GM23338 (cell line): ENCODE measurements around the gene FTO. TPM values are rescaled to one million over a fixed set of nuclear protein-coding genes. Genes with fewer than 3 reads are reported as not detected.

ENCODE experiments used
- ATAC-seq: fragments of 200-7000 bp; cut with Tn5 transposase; 3 replicates; pipeline ENCODE4 v1.9.1; 2020
- DNase-seq: peaks from one replicate; pipeline ENCODE4 v3.0.0-alpha.2; 2015; ENCODE audit warnings: low spot score
- H2AFZ ChIP-seq: fragments of 200-600 bp; sonication (generic); 2 replicates; pipeline ENCODE4 v1.8.0; 2016; ENCODE audit warnings: antibody characterized with exemption, mild to moderate bottlenecking, moderate library complexity
- H3F3A ChIP-seq: fragments of 200-600 bp; sonication (generic); replicated peaks from 2 replicates; pipeline ENCODE4 v1.8.0; 2017; ENCODE audit warnings: antibody characterized with exemption, mixed run types, low read depth
- H3K27ac ChIP-seq: fragments of 200-600 bp; sonication (generic); 2 replicates; pipeline ENCODE4 v1.6.1; 2016; ENCODE audit warnings: low read depth
- H3K27me3 ChIP-seq: fragments of 200-600 bp; sonication (generic); 2 replicates; pipeline ENCODE4 v1.8.0; 2016; ENCODE audit warnings: mild to moderate bottlenecking, mixed run types, moderate library complexity; ENCODE audit not compliant: insufficient read depth
- H3K36me3 ChIP-seq: fragments of 200-600 bp; sonication (generic); 2 replicates; pipeline ENCODE4 v1.8.0; 2016; ENCODE audit warnings: mild to moderate bottlenecking; ENCODE audit not compliant: insufficient read depth
- H3K4me1 ChIP-seq: fragments of 200-600 bp; sonication (generic); 2 replicates; pipeline ENCODE4 v1.8.0; 2016; ENCODE audit warnings: mild to moderate bottlenecking, moderate library complexity; ENCODE audit not compliant: insufficient read depth
- H3K4me2 ChIP-seq: fragments of 200-600 bp; sonication (generic); 2 replicates; pipeline ENCODE4 v1.7.1; 2017; ENCODE audit warnings: mixed run types
- H3K4me3 ChIP-seq: fragments of 200-600 bp; sonication (generic); 2 replicates; pipeline ENCODE4 v1.6.1; 2016; ENCODE audit warnings: mixed run types
- H3K79me2 ChIP-seq: fragments of 200-600 bp; sonication (generic); replicated peaks from 2 replicates; pipeline ENCODE4 v1.8.0; 2017; ENCODE audit warnings: mild to moderate bottlenecking; ENCODE audit not compliant: insufficient read depth
- H3K9me2 ChIP-seq: fragments of 200-600 bp; sonication (generic); 2 replicates; pipeline ENCODE4 v1.8.0; 2017; ENCODE audit not compliant: insufficient read depth
- H4K20me1 ChIP-seq: fragments of 200-600 bp; sonication (generic); replicated peaks from 2 replicates; pipeline ENCODE4 v1.8.0; 2017; ENCODE audit warnings: mild to moderate bottlenecking; ENCODE audit not compliant: insufficient read depth
- H3K27ac Mint-ChIP-seq: 2 replicates; pipeline ENCODE4 v1.8.0; 2020; ENCODE audit warnings: inconsistent platforms, mild to moderate bottlenecking, moderate library complexity, mixed read lengths
- H3K27me3 Mint-ChIP-seq: 3 replicates; pipeline ENCODE4 v1.8.0; 2022; ENCODE audit warnings: low read depth, mild to moderate bottlenecking, moderate library complexity, mixed read lengths, inconsistent platforms; ENCODE audit not compliant: insufficient read depth, poor library complexity
- H3K36me3 Mint-ChIP-seq: 3 replicates; pipeline ENCODE4 v1.8.0; 2021; ENCODE audit warnings: low read depth, mild to moderate bottlenecking, inconsistent platforms, moderate library complexity, mixed read lengths
- H3K4me1 Mint-ChIP-seq: 3 replicates; pipeline ENCODE4 v1.8.0; 2020; ENCODE audit warnings: mild to moderate bottlenecking, inconsistent platforms, mixed read lengths
- H3K4me3 Mint-ChIP-seq: 3 replicates; pipeline ENCODE4 v1.8.0; 2021; ENCODE audit warnings: moderate library complexity, mild to moderate bottlenecking, inconsistent platforms, mixed read lengths
- H3K9me3 Mint-ChIP-seq: 3 replicates; pipeline ENCODE4 v1.8.0; 2020; ENCODE audit warnings: moderate library complexity, mild to moderate bottlenecking, inconsistent platforms, mixed read lengths
- CREB1 ChIP-seq: fragments of 250-450 bp; sonication (Bioruptor Pico); IDR thresholded peaks from 2 replicates; pipeline ENCODE4 v1.5.0; 2020; ENCODE audit warnings: low read depth, mild to moderate bottlenecking, moderate library complexity
- ETS1 ChIP-seq: IDR thresholded peaks from 2 replicates; pipeline ENCODE4 v1.6.1; 2016; ENCODE audit warnings: antibody characterized with exemption
- EZH2 ChIP-seq: fragments of 200-600 bp; sonication (generic); IDR thresholded peaks from one replicate; pipeline ENCODE4 v1.8.0; 2017; ENCODE audit warnings: antibody characterized with exemption, mild to moderate bottlenecking, low read depth; ENCODE audit not compliant: unreplicated experiment
- EZH2phosphoT487 ChIP-seq: fragments of 200-600 bp; sonication (generic); IDR thresholded peaks from one replicate; pipeline ENCODE4 v1.8.1; 2018; ENCODE audit warnings: antibody characterized with exemption; ENCODE audit not compliant: unreplicated experiment
- JUNB ChIP-seq: IDR thresholded peaks from one replicate; pipeline ENCODE4 v1.6.1; 2016; ENCODE audit warnings: antibody characterized with exemption; ENCODE audit not compliant: unreplicated experiment
- NANOG ChIP-seq: IDR thresholded peaks from 2 replicates; pipeline ENCODE4 v1.6.1; 2016; ENCODE audit warnings: antibody characterized with exemption, borderline replicate concordance
- POLR2AphosphoS5 ChIP-seq: IDR thresholded peaks from 2 replicates; pipeline ENCODE4 v1.6.1; 2016; ENCODE audit warnings: antibody characterized with exemption, low read depth
- REST ChIP-seq: IDR thresholded peaks from one replicate; pipeline ENCODE4 v1.6.1; 2018; ENCODE audit warnings: antibody characterized with exemption; ENCODE audit not compliant: unreplicated experiment
- STAT1 ChIP-seq: IDR thresholded peaks from one replicate; pipeline ENCODE4 v1.6.1; 2016; ENCODE audit warnings: antibody characterized with exemption; ENCODE audit not compliant: unreplicated experiment
- ZNF114 ChIP-seq: fragments of 250-450 bp; sonication (Bioruptor Pico); IDR thresholded peaks from 2 replicates; pipeline ENCODE4 v1.5.0; 2020; ENCODE audit warnings: mild to moderate bottlenecking, moderate library complexity
- ZNF331 ChIP-seq: fragments of 250-450 bp; sonication (Bioruptor Pico); IDR thresholded peaks from 2 replicates; pipeline ENCODE4 v1.5.0; 2020; ENCODE audit warnings: low read depth, mild to moderate bottlenecking, moderate library complexity
- polyA plus RNA-seq: library from polyadenylated mRNA; unstranded; fragments of >200 nt; fragmentation: Nextera tagmentation; extraction: Ambion mirVana; gene quantifications from 2 replicates; pipeline ENCODE4 v1.2.1, GENCODE V29; 2016
- total RNA-seq: library from RNA; depleted of rRNA; stranded (reverse); fragments of >200 nt; shearing (Covaris generic); gene quantifications from 2 replicates; pipeline ENCODE4 v1.2.3, GENCODE V29; 2014
- TF ChIP-seq, protein P1 (sequence below), 2 experiments: fragments of 200-600 bp in 1 of 2; sonication (generic) in 1 of 2; conservative IDR thresholded peaks; 2 replicates each; pipeline versions ENCODE4 v1.5.1 to v1.6.1; 2016 to 2017; ENCODE audit warnings: antibody characterized with exemption in 2 of 2, low read depth in 2 of 2, mild to moderate bottlenecking in 2 of 2, moderate library complexity in 1 of 2

FTO gene
- total and polyA plus RNA-seq, 2 experiments from 2014 or later: 17.7 to 69.6 TPM

GRCh38 chr16:54033747-54034146 is 329.8 kb downstream of the FTO start:
- no peaks in the 10 kb centered on the region for H4K20me1 ChIP-seq
- H2AFZ ChIP-seq: no peak overlapping the region
- no peak overlapping the region for H3K27ac ChIP-seq
- no peak overlapping the region for H3K4me3 Mint-ChIP-seq
- no peaks in the 10 kb centered on the region for H3K79me2 ChIP-seq
- H3K9me2 ChIP-seq: 0 out of 2 replicates have a peak, but pooled peaks cover 11% of the 10 kb centered on the region
- H3K9me3 Mint-ChIP-seq: peaks cover 11% of the 10 kb centered on the region
- H3K4me2 ChIP-seq: no peak overlapping the region
- DNase-seq: no peak
- TF ChIP-seq CREB1 (CRISPR knock-in tag) (no peak), ETS1 (no peak), JUNB (no peak), ZNF114 (no peak), EZH2 (no peak), STAT1 (no peak), POLR2AphosphoS5 (no peak), EZH2phosphoT487 (no peak), ZNF331 (CRISPR knock-in tag) (no peak), REST (no peak), NANOG (no peak)
- TF ChIP-seq, protein P1, sequence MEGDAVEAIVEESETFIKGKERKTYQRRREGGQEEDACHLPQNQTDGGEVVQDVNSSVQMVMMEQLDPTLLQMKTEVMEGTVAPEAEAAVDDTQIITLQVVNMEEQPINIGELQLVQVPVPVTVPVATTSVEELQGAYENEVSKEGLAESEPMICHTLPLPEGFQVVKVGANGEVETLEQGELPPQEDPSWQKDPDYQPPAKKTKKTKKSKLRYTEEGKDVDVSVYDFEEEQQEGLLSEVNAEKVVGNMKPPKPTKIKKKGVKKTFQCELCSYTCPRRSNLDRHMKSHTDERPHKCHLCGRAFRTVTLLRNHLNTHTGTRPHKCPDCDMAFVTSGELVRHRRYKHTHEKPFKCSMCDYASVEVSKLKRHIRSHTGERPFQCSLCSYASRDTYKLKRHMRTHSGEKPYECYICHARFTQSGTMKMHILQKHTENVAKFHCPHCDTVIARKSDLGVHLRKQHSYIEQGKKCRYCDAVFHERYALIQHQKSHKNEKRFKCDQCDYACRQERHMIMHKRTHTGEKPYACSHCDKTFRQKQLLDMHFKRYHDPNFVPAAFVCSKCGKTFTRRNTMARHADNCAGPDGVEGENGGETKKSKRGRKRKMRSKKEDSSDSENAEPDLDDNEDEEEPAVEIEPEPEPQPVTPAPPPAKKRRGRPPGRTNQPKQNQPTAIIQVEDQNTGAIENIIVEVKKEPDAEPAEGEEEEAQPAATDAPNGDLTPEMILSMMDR (conservative IDR thresholded peaks at IDR 0.05; ENCODE audit: low read depth in 2 of 2): no peak
- H3K27me3 ChIP-seq: no peaks in the 10 kb centered on the region
- 0 out of 2 replicates have a peak, but pooled peaks cover 5% of the 10 kb centered on the region for H3K36me3 ChIP-seq
- no peak overlapping the region for H3K27ac Mint-ChIP-seq
- no peak for ATAC-seq
- H3K4me1 ChIP-seq: no peaks in the 10 kb centered on the region
- H3K4me1 Mint-ChIP-seq: peaks cover 3% of the 10 kb centered on the region
- H3K4me3 ChIP-seq: no peak overlapping the region
- no peaks in the 10 kb centered on the region for H3F3A ChIP-seq
- H3K27me3 Mint-ChIP-seq: no peaks in the 10 kb centered on the region
- peaks cover 7% of the 10 kb centered on the region for H3K36me3 Mint-ChIP-seq
